Measurements from ENCODE around the gene SLC8A3. TPM values are rescaled to one million over a fixed set of nuclear protein-coding genes. Genes with fewer than 3 reads are reported as not detected.

Gene SLC8A3
- total RNA-seq, 3 donors from 2014 or later (not counting 1 experiment from before 2014, with no cell fraction given): 0.30 to 0.56 (median 0.32) TPM

- no peaks in the 10 kb centered on the region for H3K36me3 ChIP-seq (ENCODE audit: control insufficient read depth, insufficient read depth, low read length)
- Mint-ChIP-seq H3K9me3 (no peaks in the 10 kb centered on the region), H3K4me3 (no peak overlapping the region), H3K4me1 (no peaks in the 10 kb centered on the region), H3K27ac (no peak overlapping the region), H3K27me3 (ENCODE audit: low read depth in 2 of 2) (peaks cover 9 to 34% of the 10 kb centered on the region in 2 donors), H3K36me3 (no peaks in the 10 kb centered on the region)
- H3K27me3 ChIP-seq (ENCODE audit: control insufficient read depth, insufficient read depth, low read length): peaks cover 2% of the 10 kb centered on the region
- no peak overlapping the region for H3K27ac ChIP-seq (ENCODE audit: low read length)
- 69% methylated on average over 3 of the region's 3 CpGs for WGBS (ENCODE audit: insufficient coverage)
- no peaks in the 10 kb centered on the region for H3K4me1 ChIP-seq (ENCODE audit: control insufficient read depth, insufficient read depth, low read length)
- ATAC-seq (no peak), DNase-seq (no peak)
- intact Hi-C loops (cut with micrococcal nuclease): no loop called here
- H3K9me3 ChIP-seq (ENCODE audit: control insufficient read depth, insufficient read depth, low read length): no peaks in the 10 kb centered on the region
- TF ChIP-seq, protein P1, sequence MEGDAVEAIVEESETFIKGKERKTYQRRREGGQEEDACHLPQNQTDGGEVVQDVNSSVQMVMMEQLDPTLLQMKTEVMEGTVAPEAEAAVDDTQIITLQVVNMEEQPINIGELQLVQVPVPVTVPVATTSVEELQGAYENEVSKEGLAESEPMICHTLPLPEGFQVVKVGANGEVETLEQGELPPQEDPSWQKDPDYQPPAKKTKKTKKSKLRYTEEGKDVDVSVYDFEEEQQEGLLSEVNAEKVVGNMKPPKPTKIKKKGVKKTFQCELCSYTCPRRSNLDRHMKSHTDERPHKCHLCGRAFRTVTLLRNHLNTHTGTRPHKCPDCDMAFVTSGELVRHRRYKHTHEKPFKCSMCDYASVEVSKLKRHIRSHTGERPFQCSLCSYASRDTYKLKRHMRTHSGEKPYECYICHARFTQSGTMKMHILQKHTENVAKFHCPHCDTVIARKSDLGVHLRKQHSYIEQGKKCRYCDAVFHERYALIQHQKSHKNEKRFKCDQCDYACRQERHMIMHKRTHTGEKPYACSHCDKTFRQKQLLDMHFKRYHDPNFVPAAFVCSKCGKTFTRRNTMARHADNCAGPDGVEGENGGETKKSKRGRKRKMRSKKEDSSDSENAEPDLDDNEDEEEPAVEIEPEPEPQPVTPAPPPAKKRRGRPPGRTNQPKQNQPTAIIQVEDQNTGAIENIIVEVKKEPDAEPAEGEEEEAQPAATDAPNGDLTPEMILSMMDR (IDR thresholded peaks at IDR 0.05): no peak
- H3K4me3 ChIP-seq (ENCODE audit: low read length): no peak overlapping the region
These were observed 11.5 kb downstream of the SLC8A3 start for GRCh38 chr14:70177081-70177800.

DNA sequence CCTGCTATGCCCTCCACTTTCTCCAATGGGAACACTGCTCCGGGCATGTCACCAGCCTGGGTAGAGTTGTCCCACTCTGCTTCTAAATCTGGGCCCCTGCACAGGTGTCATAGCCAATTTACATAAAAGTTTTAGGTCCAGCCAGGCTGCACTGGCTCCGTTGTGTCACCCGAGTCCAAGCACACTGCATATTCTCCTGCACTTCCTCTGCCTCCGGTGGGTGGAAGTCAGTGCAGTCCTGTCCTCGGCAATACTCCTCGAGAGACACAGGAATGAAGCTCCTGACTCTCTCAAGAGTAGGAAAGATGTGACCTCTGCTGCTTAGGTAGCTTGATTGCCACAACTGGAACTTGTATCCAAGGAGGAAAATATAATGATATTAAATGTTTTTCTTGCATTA, 15.2 kb downstream of the SLC8A3 start:
- H3K4me1 Mint-ChIP-seq: no peaks in the 10 kb centered on the region
- 86% methylated on average over 6 of the region's 6 CpGs for WGBS (ENCODE audit: insufficient coverage)
- Histone ChIP-seq H3K4me3 (ENCODE audit: low read length) (no peak overlapping the region), H3K9me3 (ENCODE audit: control insufficient read depth, insufficient read depth, low read length) (no peaks in the 10 kb centered on the region), H3K36me3 (ENCODE audit: control insufficient read depth, insufficient read depth, low read length) (no peaks in the 10 kb centered on the region), H3K27ac (ENCODE audit: low read length) (no peak overlapping the region), H3K4me1 (ENCODE audit: control insufficient read depth, insufficient read depth, low read length) (no peaks in the 10 kb centered on the region), H3K27me3 (ENCODE audit: control insufficient read depth, insufficient read depth, low read length) (no peaks in the 10 kb centered on the region)
- H3K36me3 Mint-ChIP-seq: no peaks in the 10 kb centered on the region
- H3K27ac Mint-ChIP-seq: no peak overlapping the region
- TF ChIP-seq, protein P1 (IDR thresholded peaks at IDR 0.05): no peak
- H3K9me3 Mint-ChIP-seq: peaks cover 0 to 2% of the 10 kb centered on the region in 2 donors
- ATAC-seq (no peak), DNase-seq (no peak)
- H3K27me3 Mint-ChIP-seq (ENCODE audit: low read depth in 2 of 2): peaks cover 13 to 44% of the 10 kb centered on the region in 2 donors
- no peak overlapping the region for H3K4me3 Mint-ChIP-seq
- intact Hi-C loops (cut with micrococcal nuclease): no loop called here

GRCh38 chr14:70171726-70172125, 17.0 kb downstream of the SLC8A3 start:
- H3K27ac ChIP-seq (ENCODE audit: low read length): no peak overlapping the region
- 32% methylated on average over 8 of the region's 8 CpGs for WGBS (ENCODE audit: insufficient coverage)
- DNase-seq: no peak
- no peaks in the 10 kb centered on the region for H3K4me1 ChIP-seq (ENCODE audit: control insufficient read depth, insufficient read depth, low read length)
- H3K4me1 Mint-ChIP-seq: no peaks in the 10 kb centered on the region
- intact Hi-C loops (cut with micrococcal nuclease): no loop called here
- peaks cover 15 to 33% of the 10 kb centered on the region in 2 donors for H3K27me3 Mint-ChIP-seq (ENCODE audit: low read depth in 2 of 2)
- H3K9me3 Mint-ChIP-seq: peaks cover 0 to 2% of the 10 kb centered on the region in 2 donors
- H3K4me3 Mint-ChIP-seq: no peak overlapping the region
- H3K27ac Mint-ChIP-seq: no peak overlapping the region
- TF ChIP-seq, protein P1 (IDR thresholded peaks at IDR 0.05): no peak
- H3K4me3 ChIP-seq (ENCODE audit: low read length): no peak overlapping the region
- no peak for ATAC-seq
- H3K36me3 ChIP-seq (ENCODE audit: control insufficient read depth, insufficient read depth, low read length): no peaks in the 10 kb centered on the region
- H3K36me3 Mint-ChIP-seq: no peaks in the 10 kb centered on the region
- H3K9me3 ChIP-seq (ENCODE audit: control insufficient read depth, insufficient read depth, low read length): no peaks in the 10 kb centered on the region
- H3K27me3 ChIP-seq (ENCODE audit: control insufficient read depth, insufficient read depth, low read length): no peaks in the 10 kb centered on the region

DNA sequence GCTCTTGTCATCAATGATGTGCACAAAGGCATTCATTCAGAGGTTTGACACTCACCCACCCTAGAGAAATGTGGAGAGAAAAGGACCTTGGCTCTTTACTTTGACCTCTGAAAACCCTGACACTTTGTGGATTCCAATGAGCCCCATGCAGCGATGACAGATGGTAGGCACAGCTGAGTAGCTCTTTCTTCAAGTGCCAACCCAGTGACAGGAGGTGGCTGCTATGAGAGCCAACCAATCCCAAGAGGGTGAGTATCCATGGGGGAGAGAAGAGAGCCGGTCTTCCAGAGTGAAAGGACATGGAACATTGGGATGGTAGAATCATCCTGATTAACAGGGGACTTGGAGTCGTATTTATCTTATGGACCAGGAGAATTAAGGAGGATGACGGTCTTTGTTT, 17.8 kb downstream of the SLC8A3 start:
- no peaks in the 10 kb centered on the region for H3K36me3 ChIP-seq (ENCODE audit: control insufficient read depth, insufficient read depth, low read length)
- Mint-ChIP-seq H3K27ac (no peak overlapping the region), H3K9me3 (peaks cover 0 to 2% of the 10 kb centered on the region in 2 donors), H3K36me3 (no peaks in the 10 kb centered on the region), H3K27me3 (ENCODE audit: low read depth in 2 of 2) (peaks cover 13 to 30% of the 10 kb centered on the region in 2 donors), H3K4me3 (no peak overlapping the region), H3K4me1 (no peaks in the 10 kb centered on the region)
- no peaks in the 10 kb centered on the region for H3K27me3 ChIP-seq (ENCODE audit: control insufficient read depth, insufficient read depth, low read length)
- no peak overlapping the region for H3K4me3 ChIP-seq (ENCODE audit: low read length)
- ATAC-seq (no peak), DNase-seq (no peak)
- no peaks in the 10 kb centered on the region for H3K4me1 ChIP-seq (ENCODE audit: control insufficient read depth, insufficient read depth, low read length)
- intact Hi-C loops (cut with micrococcal nuclease): no loop called here
- H3K9me3 ChIP-seq (ENCODE audit: control insufficient read depth, insufficient read depth, low read length): no peaks in the 10 kb centered on the region
- TF ChIP-seq, protein P1 (IDR thresholded peaks at IDR 0.05): no peak
- 93% methylated on average over 4 of the region's 4 CpGs for WGBS (ENCODE audit: insufficient coverage)
- H3K27ac ChIP-seq (ENCODE audit: low read length): no peak overlapping the region

Data from natural killer cell (primary cell).